Measurements from ENCODE around the gene MALSU1.

GRCh38 chr7:23337374-23337773 is 38.2 kb downstream of the MALSU1 start:
- TF ChIP-seq CTCF (IDR thresholded peaks at IDR 0.05; ENCODE audit: low read depth, low read length) = no peak
- TF ChIP-seq EZH2phosphoT487 (IDR thresholded peaks at IDR 0.05; ENCODE audit: low read depth) = no peak

Data from OCI-LY3 (cell line).